HepG2 (cell line): ENCODE measurements around the gene PRR30. TPM values are rescaled to one million over a fixed set of nuclear protein-coding genes. Genes with fewer than 3 reads are reported as not detected.

Experiments used
- ATAC-seq: fragments of 200-7000 bp; cut with Tn5 transposase; 3 replicates; pipeline ENCODE4 v1.9.1; 2020; ENCODE audit warnings: mild to moderate bottlenecking, moderate library complexity
- BruUV-seq: library from RNA; stranded (reverse); fragments of 400-500 nt; replicated peaks from 2 replicates; lab custom pipeline; 2021; lab: Mats Ljungman, UMichigan
- CTCF ChIA-PET: fragments of 300-600 bp; formaldehyde crosslinking; extraction: SDS; loops from one replicate; lab custom pipeline; 2021; ENCODE audit warnings: low total read pairs, inconsistent platforms, low intra/inter-chr PET ratio; lab: Yijun Ruan, JAX
- POLR2A ChIA-PET: fragments of 350-600 bp; sonication (Branson Sonifier 250); formaldehyde crosslinking; loops from one replicate; lab custom pipeline; 2020; ENCODE audit warnings: antibody characterized with exemption, inconsistent platforms; lab: Yijun Ruan, JAX
- DNase-seq: peaks from one replicate; pipeline ENCODE4 v3.0.0-alpha.2; 2015; ENCODE audit warnings: low spot score
- FAIRE-seq: peaks from 3 replicates; lab custom pipeline; 2011; peaks lifted over from hg19 to GRCh38; lab: Jason Lieb, UNC
- H2AFZ ChIP-seq: one replicate; pipeline ENCODE4 v1.6.1; 2011; ENCODE audit warnings: low read length, inconsistent platforms
- H3K27ac ChIP-seq: fragments of 300-600 bp; 3 replicates; pipeline ENCODE4 v1.8.0; 2011; ENCODE audit warnings: mixed run types, mild to moderate bottlenecking, mixed read lengths, low read length, inconsistent platforms; ENCODE audit not compliant: insufficient read depth; ENCODE audit errors: extremely low read length
- H3K27me3 ChIP-seq, 2 experiments: fragments of 200-600 bp in 1 of 2; 2 replicates in 1 of 2; 3 replicates in 1 of 2; pipeline versions ENCODE4 v1.6.0 to v1.8.0; 2011; ENCODE audit warnings: low read length in 2 of 2, mild to moderate bottlenecking in 2 of 2, moderate library complexity in 2 of 2, inconsistent platforms in 1 of 2; ENCODE audit not compliant: insufficient read depth in 2 of 2, control insufficient read depth in 1 of 2
- H3K36me3 ChIP-seq, 2 experiments: fragments of 200-600 bp in 1 of 2; replicated peaks in 1 of 2; 2 replicates in 1 of 2; 3 replicates in 1 of 2; pipeline versions ENCODE4 v1.5.1 to v1.8.0; 2011; ENCODE audit warnings: low read length in 2 of 2, inconsistent platforms in 1 of 2; ENCODE audit not compliant: insufficient read depth in 2 of 2, control insufficient read depth in 1 of 2
- H3K4me1 ChIP-seq: 2 replicates; pipeline ENCODE4 v1.5.1; 2012; ENCODE audit warnings: low read length, inconsistent platforms; ENCODE audit not compliant: insufficient read depth
- H3K4me2 ChIP-seq: 2 replicates; pipeline ENCODE4 v1.6.0; 2011; ENCODE audit warnings: low read depth, low read length, inconsistent platforms
- H3K4me3 ChIP-seq, 3 experiments: fragments of 200-600 bp in 1 of 3; sonication (generic), shearing (Covaris generic) in 1 of 3; replicated peaks in 1 of 3; 2 replicates each; pipeline ENCODE4 v1.5.1; 2011 to 2016; ENCODE audit warnings: low read length in 3 of 3, inconsistent platforms in 2 of 3, low read depth in 2 of 3, mild to moderate bottlenecking in 2 of 3, control low read depth in 1 of 3, mixed read lengths in 1 of 3; ENCODE audit not compliant: insufficient read depth in 1 of 3
- H3K79me2 ChIP-seq: one replicate; pipeline ENCODE4 v1.6.1; 2011; ENCODE audit warnings: low read length, inconsistent platforms; ENCODE audit not compliant: insufficient read depth
- H3K9ac ChIP-seq: 2 replicates; pipeline ENCODE4 v1.6.0; 2011; ENCODE audit warnings: mild to moderate bottlenecking, low read depth, low read length, inconsistent platforms; ENCODE audit not compliant: insufficient read depth
- H3K9me3 ChIP-seq: 2 replicates; pipeline ENCODE4 v1.5.1; 2012; ENCODE audit warnings: mild to moderate bottlenecking, low read length
- H4K20me1 ChIP-seq: 2 replicates; pipeline ENCODE4 v1.6.0; 2011; ENCODE audit warnings: inconsistent platforms, mild to moderate bottlenecking, low read length, moderate library complexity; ENCODE audit not compliant: insufficient read depth
- ELF3 ChIP-seq: IDR thresholded peaks from 2 replicates; pipeline ENCODE4 v1.6.1; 2016; ENCODE audit warnings: missing genetic modification reagents, missing compliant biosample characterization
- FOSL2 ChIP-seq: sonication (generic); formaldehyde crosslinking; IDR thresholded peaks from 2 replicates; pipeline ENCODE4 v1.4.0; 2020; ENCODE audit warnings: missing genetic modification reagents
- HOXA5 ChIP-seq: sonication (generic); formaldehyde crosslinking; IDR thresholded peaks from 2 replicates; pipeline ENCODE4 v1.4.0; 2020; ENCODE audit warnings: missing genetic modification reagents
- KAT8 ChIP-seq: IDR thresholded peaks from 2 replicates; pipeline ENCODE4 v1.6.1; 2016; ENCODE audit warnings: missing genetic modification reagents, missing compliant biosample characterization
- NKX3-1 ChIP-seq: sonication (generic); formaldehyde crosslinking; IDR thresholded peaks from 2 replicates; pipeline ENCODE4 v1.5.0; 2020; ENCODE audit warnings: missing genetic modification reagents
- RORA ChIP-seq: sonication (generic); formaldehyde crosslinking; IDR thresholded peaks from 2 replicates; pipeline ENCODE4 v1.5.0; 2020; ENCODE audit warnings: mild to moderate bottlenecking, missing genetic modification reagents, moderate library complexity
- SETDB1 ChIP-seq: sonication (generic); formaldehyde crosslinking; IDR thresholded peaks from 2 replicates; pipeline ENCODE4 v1.5.1; 2020; ENCODE audit warnings: missing genetic modification reagents, mild to moderate bottlenecking, borderline replicate concordance
- SMARCC2 ChIP-seq: fragments of 450-650 bp; IDR thresholded peaks from 2 replicates; pipeline ENCODE4 v1.6.1; 2017; ENCODE audit warnings: antibody characterized with exemption, mild to moderate bottlenecking
- SNAI1 ChIP-seq: sonication (generic); formaldehyde crosslinking; IDR thresholded peaks from 2 replicates; pipeline ENCODE4 v1.5.0; 2020; ENCODE audit warnings: mild to moderate bottlenecking, missing genetic modification reagents, borderline replicate concordance
- ZFY ChIP-seq: sonication (generic); formaldehyde crosslinking; IDR thresholded peaks from 2 replicates; pipeline ENCODE4 v1.4.0; 2020; ENCODE audit warnings: missing genetic modification reagents
- WGBS: methylation state at CpG from one replicate; pipeline ENCODE4 v1.1.6; 2017; ENCODE audit warnings: low lambda C conversion rate; 5-methylcytosine and 5-hydroxymethylcytosine counted together
- in situ Hi-C: cut with HindIII; loops from 2 replicates; pipeline ENCODE4 v1.10.0; 2017; ENCODE audit warnings: low pct_unique_long_range_greater_than_20kb; ENCODE audit not compliant: extremely low pct_ligation_motif_present
- intact Hi-C: fragments of 100-400 bp; cut with micrococcal nuclease; formaldehyde crosslinking; loops from one replicate; pipeline ENCODE4 v1.10.0; 2022; ENCODE audit not compliant: unreplicated experiment
- polyA plus RNA-seq, 8 experiments: library from polyadenylated mRNA; depleted of rRNA in 3 of 8; stranded (reverse) in 7 of 8; unstranded in 1 of 8; fragments of >200 nt; fragmentation: Illumina TruSeq in 4 of 8; extraction: Trizol in 4 of 8; gene quantifications; 2 replicates each; pipeline versions ENCODE4 v1.2.1 to v1.2.3, GENCODE V29; 2011 to 2016; ENCODE audit warnings: low read depth in 4 of 8, missing spikeins in 1 of 8, mixed read lengths in 1 of 8; ENCODE audit not compliant: insufficient read depth in 1 of 8
- total RNA-seq, 5 experiments: library from RNA; depleted of rRNA; stranded (reverse); fragments of >200 nt; fragmentation: Illumina TruSeq; extraction: Trizol; gene quantifications; 2 replicates each; pipeline ENCODE4 v1.2.3, GENCODE V29; 2016; ENCODE audit warnings: low read depth in 1 of 5
- TF ChIP-seq, protein P1 (sequence below): sonication (generic); formaldehyde crosslinking; conservative IDR thresholded peaks from 2 replicates; pipeline ENCODE4 v1.4.0; 2020; ENCODE audit warnings: mild to moderate bottlenecking, missing genetic modification reagents, moderate library complexity
- TF ChIP-seq, protein P2 (sequence below): sonication (generic); formaldehyde crosslinking; IDR thresholded peaks from 2 replicates; pipeline ENCODE4 v1.5.0; 2020; ENCODE audit warnings: mild to moderate bottlenecking, missing genetic modification reagents

PRR30 gene
- total and polyA plus RNA-seq, 2 of the 13 experiments (the other 11 are each of a cell fraction or from before 2014, with no cell fraction given) = not detected

DNA sequence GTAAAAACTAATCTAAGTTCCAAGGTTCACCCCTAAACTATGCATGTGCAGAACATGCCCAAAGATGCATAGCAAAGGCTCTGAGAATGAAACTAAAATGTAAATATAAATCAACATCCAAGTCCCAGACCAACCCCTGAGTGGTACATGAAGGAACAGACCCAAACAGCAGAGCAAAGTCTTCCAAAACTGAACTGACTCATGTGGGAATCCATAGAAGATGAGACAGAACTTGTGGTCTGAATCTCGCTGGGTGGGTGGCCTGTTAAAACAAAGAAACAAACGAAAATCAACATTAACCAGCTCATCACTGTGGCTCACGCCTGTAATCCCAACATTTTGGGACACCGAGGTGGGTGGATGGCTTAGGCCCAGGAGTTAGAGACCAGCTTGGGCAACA is 43.1 kb upstream of the PRR30 start:
- no peak for DNase-seq
- intact Hi-C loops (no loop called here), in situ Hi-C loops (no loop called here)
- Histone ChIP-seq H3K36me3 (no peaks in the 10 kb centered on the region), H3K27ac (peak overlapping the region; percentile 94), H3K4me3 (no peak overlapping the region), H3K4me1 (peaks cover 97% of the 10 kb centered on the region), H3K9ac (no peak overlapping the region), H4K20me1 (no peaks in the 10 kb centered on the region), H3K9me3 (no peaks in the 10 kb centered on the region), H3K4me2 (no peak overlapping the region), H2AFZ (no peak overlapping the region), H3K27me3 (no peaks in the 10 kb centered on the region), H3K79me2 (no peaks in the 10 kb centered on the region)
- no peak for FAIRE-seq
- 66% methylated on average over 4 of the region's 4 CpGs for WGBS
- ATAC-seq = no peak
- CTCF ChIA-PET = no interaction called here
- TF ChIP-seq ZFY (CRISPR knock-in tag) (no peak), ELF3 (CRISPR knock-in tag) (peak; percentile 31; the same call in 1 of the 2 replicates), FOSL2 (CRISPR knock-in tag) (0 out of 2 replicates have a peak, but pooled peaks have one; percentile 4), RORA (CRISPR knock-in tag) (no peak), SETDB1 (CRISPR knock-in tag) (0 out of 2 replicates have a peak, but pooled peaks have one; percentile 31), KAT8 (0 out of 2 replicates have a peak, but pooled peaks have one; percentile 19), HOXA5 (CRISPR knock-in tag) (peak; percentile 52; the same call in 1 of the 2 replicates), SNAI1 (CRISPR knock-in tag) (peak; percentile 2; the same call in 1 of the 2 replicates), NKX3-1 (no peak), SMARCC2 (0 out of 2 replicates have a peak, but pooled peaks have one; percentile 28)
- TF ChIP-seq, protein P1, sequence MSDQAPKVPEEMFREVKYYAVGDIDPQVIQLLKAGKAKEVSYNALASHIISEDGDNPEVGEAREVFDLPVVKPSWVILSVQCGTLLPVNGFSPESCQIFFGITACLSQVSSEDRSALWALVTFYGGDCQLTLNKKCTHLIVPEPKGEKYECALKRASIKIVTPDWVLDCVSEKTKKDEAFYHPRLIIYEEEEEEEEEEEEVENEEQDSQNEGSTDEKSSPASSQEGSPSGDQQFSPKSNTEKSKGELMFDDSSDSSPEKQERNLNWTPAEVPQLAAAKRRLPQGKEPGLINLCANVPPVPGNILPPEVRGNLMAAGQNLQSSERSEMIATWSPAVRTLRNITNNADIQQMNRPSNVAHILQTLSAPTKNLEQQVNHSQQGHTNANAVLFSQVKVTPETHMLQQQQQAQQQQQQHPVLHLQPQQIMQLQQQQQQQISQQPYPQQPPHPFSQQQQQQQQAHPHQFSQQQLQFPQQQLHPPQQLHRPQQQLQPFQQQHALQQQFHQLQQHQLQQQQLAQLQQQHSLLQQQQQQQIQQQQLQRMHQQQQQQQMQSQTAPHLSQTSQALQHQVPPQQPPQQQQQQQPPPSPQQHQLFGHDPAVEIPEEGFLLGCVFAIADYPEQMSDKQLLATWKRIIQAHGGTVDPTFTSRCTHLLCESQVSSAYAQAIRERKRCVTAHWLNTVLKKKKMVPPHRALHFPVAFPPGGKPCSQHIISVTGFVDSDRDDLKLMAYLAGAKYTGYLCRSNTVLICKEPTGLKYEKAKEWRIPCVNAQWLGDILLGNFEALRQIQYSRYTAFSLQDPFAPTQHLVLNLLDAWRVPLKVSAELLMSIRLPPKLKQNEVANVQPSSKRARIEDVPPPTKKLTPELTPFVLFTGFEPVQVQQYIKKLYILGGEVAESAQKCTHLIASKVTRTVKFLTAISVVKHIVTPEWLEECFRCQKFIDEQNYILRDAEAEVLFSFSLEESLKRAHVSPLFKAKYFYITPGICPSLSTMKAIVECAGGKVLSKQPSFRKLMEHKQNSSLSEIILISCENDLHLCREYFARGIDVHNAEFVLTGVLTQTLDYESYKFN (CRISPR knock-in tag) = 0 out of 2 replicates have a peak, but pooled peaks have one; percentile 25
- TF ChIP-seq, protein P2, sequence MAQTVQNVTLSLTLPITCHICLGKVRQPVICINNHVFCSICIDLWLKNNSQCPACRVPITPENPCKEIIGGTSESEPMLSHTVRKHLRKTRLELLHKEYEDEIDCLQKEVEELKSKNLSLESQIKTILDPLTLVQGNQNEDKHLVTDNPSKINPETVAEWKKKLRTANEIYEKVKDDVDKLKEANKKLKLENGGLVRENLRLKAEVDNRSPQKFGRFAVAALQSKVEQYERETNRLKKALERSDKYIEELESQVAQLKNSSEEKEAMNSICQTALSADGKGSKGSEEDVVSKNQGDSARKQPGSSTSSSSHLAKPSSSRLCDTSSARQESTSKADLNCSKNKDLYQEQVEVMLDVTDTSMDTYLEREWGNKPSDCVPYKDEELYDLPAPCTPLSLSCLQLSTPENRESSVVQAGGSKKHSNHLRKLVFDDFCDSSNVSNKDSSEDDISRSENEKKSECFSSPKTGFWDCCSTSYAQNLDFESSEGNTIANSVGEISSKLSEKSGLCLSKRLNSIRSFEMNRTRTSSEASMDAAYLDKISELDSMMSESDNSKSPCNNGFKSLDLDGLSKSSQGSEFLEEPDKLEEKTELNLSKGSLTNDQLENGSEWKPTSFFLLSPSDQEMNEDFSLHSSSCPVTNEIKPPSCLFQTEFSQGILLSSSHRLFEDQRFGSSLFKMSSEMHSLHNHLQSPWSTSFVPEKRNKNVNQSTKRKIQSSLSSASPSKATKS = 0 out of 2 replicates have a peak, but pooled peaks have one; percentile 12
- POLR2A ChIA-PET = interaction anchor here (0.8 to 3.1 kb wide), 2 partner anchors 48 to 51 kb away, joined by 3 to 13 read pairs; partner anchors contain the start of gene PREB
- no TSS peak for BruUV-seq
